Measurements from ENCODE around the gene ANGPTL2.

GRCh38 chr9:127092041-127092608 is 30.3 kb downstream of the ANGPTL2 start:
- TF ChIP-seq CTCF (IDR thresholded peaks at IDR 0.05; ENCODE audit: low read length) (no peak), EZH2 (IDR thresholded peaks at IDR 0.05; ENCODE audit: borderline replicate concordance, low read length) (no peak)
